ENCODE data around the gene BLVRA.

BLVRA gene

DNA sequence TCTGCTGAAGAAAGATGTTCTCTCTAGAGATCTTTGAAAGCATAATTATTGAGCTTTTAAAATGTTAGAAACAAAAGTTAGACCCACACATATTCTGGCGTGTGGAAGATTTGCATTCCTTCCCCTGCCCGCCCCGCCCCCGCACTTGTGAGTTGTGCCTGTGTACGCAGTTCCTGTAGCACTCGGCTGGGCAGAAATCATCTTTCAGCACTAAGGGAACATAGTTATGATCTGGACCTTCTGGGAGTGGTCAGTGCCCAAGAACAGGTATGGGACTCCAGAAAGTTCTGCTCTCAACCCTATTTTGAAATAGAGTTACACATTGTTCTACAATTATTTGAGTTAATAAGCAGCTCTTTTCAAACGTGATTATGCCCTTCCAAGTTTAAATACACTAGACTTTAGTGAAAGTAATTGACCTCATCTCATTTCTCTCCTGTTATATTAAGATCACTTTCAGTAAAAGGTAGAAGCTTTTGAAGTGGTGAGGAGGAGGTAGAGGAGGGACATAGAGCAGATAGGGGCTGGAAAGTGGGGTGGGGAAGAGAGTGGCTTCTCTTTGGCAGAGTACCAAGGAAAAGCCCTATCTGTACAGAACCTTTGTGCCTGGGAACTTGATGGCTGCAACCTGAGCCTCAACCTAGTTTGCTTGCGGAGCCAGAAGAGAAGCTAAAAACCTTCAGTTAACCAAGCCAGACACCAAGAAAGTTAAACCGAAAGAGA, 5.7 kb downstream of the BLVRA start:
- no peak for TF ChIP-seq CTCF (IDR thresholded peaks at IDR 0.05; ENCODE audit: insufficient read depth, low read length, poor library complexity, severe bottlenecking)

GRCh38 chr7:43764807-43765491, 6.5 kb downstream of the BLVRA start:
- no peak for TF ChIP-seq CTCF (IDR thresholded peaks at IDR 0.05; ENCODE audit: insufficient read depth, low read length, poor library complexity, severe bottlenecking)
- no peak for DNase-seq (ENCODE audit: extremely low read depth, insufficient read length)
- Histone ChIP-seq H3K36me3 (ENCODE audit: control insufficient read depth, insufficient read depth, low read length) (no peaks in the 10 kb centered on the region), H3K4me3 (replicated peaks; ENCODE audit: low read depth, low read length) (no peak overlapping the region), H3K27me3 (replicated peaks; ENCODE audit: control insufficient read depth, insufficient read depth, low read length) (no peaks in the 10 kb centered on the region)

More for the DNA sequence above, 5.7 kb downstream of the BLVRA start:
- Histone ChIP-seq H3K27me3 (replicated peaks; ENCODE audit: control insufficient read depth, insufficient read depth, low read length) (no peaks in the 10 kb centered on the region), H3K4me3 (replicated peaks; ENCODE audit: low read depth, low read length) (peak overlapping the region; percentile 13; the same call in 1 of the 2 replicates), H3K36me3 (ENCODE audit: control insufficient read depth, insufficient read depth, low read length) (no peaks in the 10 kb centered on the region)
- DNase-seq (ENCODE audit: extremely low read depth, insufficient read length) = peak; percentile 28

DNA sequence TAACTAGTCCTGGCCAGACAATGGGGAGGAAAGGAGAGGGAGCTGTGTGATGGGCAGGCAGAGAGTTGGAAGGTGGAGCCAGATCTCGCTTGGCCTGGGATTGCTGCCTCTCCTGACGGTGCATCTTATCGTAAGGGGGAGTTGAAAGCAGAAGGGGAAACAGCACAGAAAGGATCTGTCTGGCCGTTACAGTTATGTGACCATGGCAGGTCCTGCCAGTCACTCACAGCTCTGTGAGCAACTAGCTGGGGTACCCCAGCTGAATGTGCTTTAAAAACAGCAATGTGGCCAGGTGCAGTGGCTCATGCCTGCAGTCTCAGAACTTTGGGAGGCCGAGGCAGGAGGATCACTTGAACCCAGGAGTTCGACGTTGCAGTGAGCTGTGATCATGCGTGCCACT, 8.1 kb downstream of the BLVRA start:
- no peak for TF ChIP-seq CTCF (IDR thresholded peaks at IDR 0.05; ENCODE audit: insufficient read depth, low read length, poor library complexity, severe bottlenecking)
- no peaks in the 10 kb centered on the region for H3K27me3 ChIP-seq (replicated peaks; ENCODE audit: control insufficient read depth, insufficient read depth, low read length)
- no peak overlapping the region for H3K4me3 ChIP-seq (replicated peaks; ENCODE audit: low read depth, low read length)
- DNase-seq (ENCODE audit: extremely low read depth, insufficient read length) = no peak
- H3K36me3 ChIP-seq (ENCODE audit: control insufficient read depth, insufficient read depth, low read length) = peaks cover 3% of the 10 kb centered on the region

- peaks cover 5% of the 10 kb centered on the region for H3K36me3 ChIP-seq (ENCODE audit: control insufficient read depth, insufficient read depth, low read length)
- no peak for TF ChIP-seq CTCF (IDR thresholded peaks at IDR 0.05; ENCODE audit: insufficient read depth, low read length, poor library complexity, severe bottlenecking)
- no peak for DNase-seq (ENCODE audit: extremely low read depth, insufficient read length)
- no peak overlapping the region for H3K4me3 ChIP-seq (replicated peaks; ENCODE audit: low read depth, low read length)
- H3K27me3 ChIP-seq (replicated peaks; ENCODE audit: control insufficient read depth, insufficient read depth, low read length) = no peaks in the 10 kb centered on the region
Observed at GRCh38 chr7:43767311-43767710, 8.8 kb downstream of the BLVRA start.

GRCh38 chr7:43768201-43768886, 9.9 kb downstream of the BLVRA start:
- DNase-seq (ENCODE audit: extremely low read depth, insufficient read length) = no peak
- Histone ChIP-seq H3K27me3 (replicated peaks; ENCODE audit: control insufficient read depth, insufficient read depth, low read length) (no peaks in the 10 kb centered on the region), H3K4me3 (replicated peaks; ENCODE audit: low read depth, low read length) (no peak overlapping the region), H3K36me3 (ENCODE audit: control insufficient read depth, insufficient read depth, low read length) (peaks cover 5% of the 10 kb centered on the region)
- no peak for TF ChIP-seq CTCF (IDR thresholded peaks at IDR 0.05; ENCODE audit: insufficient read depth, low read length, poor library complexity, severe bottlenecking)
